Cerebellar cortex (tissue), 1 donor: ENCODE results near the gene FBXW8.

ENCODE experiments used
- DNase-seq: peaks from one replicate; pipeline ENCODE4 v3.0.0-alpha.2; 2015; ENCODE audit warnings: low spot score

Gene FBXW8

GRCh38 chr12:117024961-117025480 is 114.3 kb downstream of the FBXW8 start:
- DNase-seq = no peak

GRCh38 chr12:117025481-117026151 is 114.9 kb downstream of the FBXW8 start:
- peak; percentile 86 for DNase-seq

GRCh38 chr12:117026343-117026742 is 115.6 kb downstream of the FBXW8 start:
- DNase-seq = no peak

GRCh38 chr12:117026921-117027250 is 116.1 kb downstream of the FBXW8 start:
- DNase-seq = no peak

GRCh38 chr12:117027251-117028086 is 116.7 kb downstream of the FBXW8 start:
- DNase-seq = no peak

- DNase-seq = no peak
Measured at GRCh38 chr12:117028254-117028653, 117.5 kb downstream of the FBXW8 start.

GRCh38 chr12:117030187-117030900 is 119.6 kb downstream of the FBXW8 start:
- DNase-seq = no peak

GRCh38 chr12:117031843-117032592 is 121.3 kb downstream of the FBXW8 start:
- no peak for DNase-seq

GRCh38 chr12:117032593-117033381 is 122.0 kb downstream of the FBXW8 start:
- peak; percentile 28 for DNase-seq

GRCh38 chr12:117033382-117034221 is 122.9 kb downstream of the FBXW8 start:
- DNase-seq = peak; percentile 21

- DNase-seq = peak; percentile 15
Measured at GRCh38 chr12:117034249-117034648, 123.5 kb downstream of the FBXW8 start.

- peak; percentile 74 for DNase-seq
Measured at GRCh38 chr12:117034701-117035151, 124.0 kb downstream of the FBXW8 start.

- DNase-seq = no peak
Measured at GRCh38 chr12:117035287-117035686, 124.5 kb downstream of the FBXW8 start.

- DNase-seq = no peak
Measured at GRCh38 chr12:117036046-117036445, 125.3 kb downstream of the FBXW8 start.

GRCh38 chr12:117036547-117036946 is 125.8 kb downstream of the FBXW8 start:
- DNase-seq = no peak

GRCh38 chr12:117037289-117038022 is 126.7 kb downstream of the FBXW8 start:
- no peak for DNase-seq

- DNase-seq = no peak
Measured at GRCh38 chr12:117038023-117038680, 127.4 kb downstream of the FBXW8 start.

- no peak for DNase-seq
Measured at GRCh38 chr12:117038919-117039318, 128.2 kb downstream of the FBXW8 start.

GRCh38 chr12:117039891-117040309 is 129.2 kb downstream of the FBXW8 start:
- no peak for DNase-seq
